Activated T-helper 1 cell treated with anti-CD3 and anti-CD28 coated beads, Interleukin-12 subunit alpha, Interleukin-12 subunit beta, Interleukin-2, Interleukin-4 antibody, amounts not matched to agents 30 ng/mL and 10 ng/mL and 1 ng/mL, durations not matched to agents 14 hours and 24 hours and 36 hours (primary cell): ENCODE data around the gene ZNF396. TPM values are rescaled to one million over a fixed set of nuclear protein-coding genes. Genes with fewer than 3 reads are reported as not detected.

Source experiments
- DNase-seq: peaks from one replicate; pipeline ENCODE4 v3.0.0; 2021; ENCODE audit warnings: low spot score
- H3K27ac Mint-ChIP-seq: one replicate; pipeline ENCODE4 v1.8.0; 2021; ENCODE audit warnings: mild to moderate bottlenecking, mixed read lengths
- H3K27me3 Mint-ChIP-seq: one replicate; pipeline ENCODE4 v1.8.0; 2022; ENCODE audit warnings: mild to moderate bottlenecking, moderate library complexity, mixed read lengths; ENCODE audit not compliant: insufficient read depth
- H3K36me3 Mint-ChIP-seq: one replicate; pipeline ENCODE4 v1.8.0; 2021; ENCODE audit warnings: low read depth, mixed read lengths
- H3K4me1 Mint-ChIP-seq: one replicate; pipeline ENCODE4 v1.8.0; 2021; ENCODE audit warnings: low read depth, mixed read lengths
- H3K4me3 Mint-ChIP-seq: one replicate; pipeline ENCODE4 v1.8.0; 2021; ENCODE audit warnings: mild to moderate bottlenecking, moderate library complexity, mixed read lengths
- H3K9me3 Mint-ChIP-seq: one replicate; pipeline ENCODE4 v1.8.0; 2021; ENCODE audit warnings: mixed read lengths
- intact Hi-C: fragments of 100-400 bp; cut with micrococcal nuclease; formaldehyde crosslinking; loops from one replicate; pipeline ENCODE4 v1.15.1; 2024
- total RNA-seq: library from RNA; stranded (reverse); gene quantifications from 2 replicates; pipeline ENCODE4 v1.2.3, GENCODE V29; 2022

ZNF396 gene
- total RNA-seq = 0.56 and 0.60 TPM in 2 replicates

GRCh38 chr18:35376742-35377695, at the start of gene ZNF396:
TSS of gene ZNF396 (minus strand) at chr18:35377337. CDS start at chr18:35374292, 3,045 bp downstream.
- Mint-ChIP-seq H3K27me3 (peaks cover 20% of the 10 kb centered on the region), H3K36me3 (peaks cover 2% of the 10 kb centered on the region), H3K27ac (peak within 1 kb of the TSS; percentile 41), H3K4me3 (peak within 1 kb of the TSS; percentile 82), H3K4me1 (peaks cover 5% of the 10 kb centered on the region), H3K9me3 (no peaks in the 10 kb centered on the region)
- intact Hi-C loops = loop anchor here (1.0 kb wide), 2 partner anchors 33 to 87 kb away; partner anchors contain the start of genes ZNF24 and ZSCAN30
- peak; percentile 70 for DNase-seq

DNA sequence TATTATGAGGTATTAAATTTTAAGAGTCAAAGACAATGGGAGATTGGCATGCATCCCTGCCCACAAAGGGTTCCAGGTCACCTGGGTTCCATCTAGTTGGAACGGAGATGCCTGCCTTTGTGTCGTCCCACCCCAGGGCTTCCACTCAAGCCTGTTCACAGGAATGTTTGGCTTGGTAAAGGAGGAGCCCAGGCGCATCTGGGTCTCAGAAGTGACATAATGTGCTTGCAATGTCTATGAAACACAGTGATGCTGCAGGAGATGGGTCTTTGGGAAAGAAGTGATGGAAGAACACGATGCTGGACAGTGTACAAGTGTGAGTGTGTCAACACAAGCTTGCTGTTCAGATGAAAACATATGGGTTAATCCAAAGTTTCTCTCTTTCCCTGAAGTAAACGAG, 49.6 kb upstream of the ZNF396 start:
- intact Hi-C loops = no loop called here
- H3K9me3 Mint-ChIP-seq = no peaks in the 10 kb centered on the region
- H3K4me3 Mint-ChIP-seq = no peak overlapping the region
- no peaks in the 10 kb centered on the region for H3K36me3 Mint-ChIP-seq
- H3K27me3 Mint-ChIP-seq = peaks cover 3% of the 10 kb centered on the region
- DNase-seq = no peak
- no peak overlapping the region for H3K27ac Mint-ChIP-seq
- no peaks in the 10 kb centered on the region for H3K4me1 Mint-ChIP-seq

DNA sequence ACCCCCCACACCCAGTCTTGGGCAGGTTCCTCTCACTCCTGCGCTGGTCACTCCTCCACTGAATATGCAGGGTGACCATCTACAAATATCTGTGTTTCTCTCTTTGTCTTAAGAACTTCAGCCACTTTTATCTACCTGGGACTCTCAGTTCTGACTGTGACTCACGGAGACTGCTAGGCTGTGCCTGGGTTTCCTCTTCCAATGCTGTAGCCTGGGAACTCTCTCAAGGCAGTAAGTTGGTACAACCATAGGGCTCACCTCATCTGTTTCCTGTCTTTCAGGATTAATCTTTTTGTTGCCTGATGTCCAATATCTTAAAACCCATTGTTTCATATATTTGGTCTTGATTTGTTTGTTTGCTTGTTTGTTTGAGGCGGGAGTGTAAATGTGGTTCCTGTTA, 47.2 kb upstream of the ZNF396 start:
- DNase-seq = no peak
- H3K27me3 Mint-ChIP-seq = peaks cover 3% of the 10 kb centered on the region
- H3K4me3 Mint-ChIP-seq = no peak overlapping the region
- H3K4me1 Mint-ChIP-seq = no peaks in the 10 kb centered on the region
- no peaks in the 10 kb centered on the region for H3K9me3 Mint-ChIP-seq
- no peaks in the 10 kb centered on the region for H3K36me3 Mint-ChIP-seq
- intact Hi-C loops = no loop called here
- H3K27ac Mint-ChIP-seq = no peak overlapping the region

GRCh38 chr18:35422237-35422636, 45.1 kb upstream of the ZNF396 start:
- H3K36me3 Mint-ChIP-seq = no peaks in the 10 kb centered on the region
- intact Hi-C loops = no loop called here
- no peaks in the 10 kb centered on the region for H3K4me1 Mint-ChIP-seq
- H3K27ac Mint-ChIP-seq = no peak overlapping the region
- no peak for DNase-seq
- H3K4me3 Mint-ChIP-seq = no peak overlapping the region
- H3K9me3 Mint-ChIP-seq = peaks cover 8% of the 10 kb centered on the region
- peaks cover 3% of the 10 kb centered on the region for H3K27me3 Mint-ChIP-seq

DNA sequence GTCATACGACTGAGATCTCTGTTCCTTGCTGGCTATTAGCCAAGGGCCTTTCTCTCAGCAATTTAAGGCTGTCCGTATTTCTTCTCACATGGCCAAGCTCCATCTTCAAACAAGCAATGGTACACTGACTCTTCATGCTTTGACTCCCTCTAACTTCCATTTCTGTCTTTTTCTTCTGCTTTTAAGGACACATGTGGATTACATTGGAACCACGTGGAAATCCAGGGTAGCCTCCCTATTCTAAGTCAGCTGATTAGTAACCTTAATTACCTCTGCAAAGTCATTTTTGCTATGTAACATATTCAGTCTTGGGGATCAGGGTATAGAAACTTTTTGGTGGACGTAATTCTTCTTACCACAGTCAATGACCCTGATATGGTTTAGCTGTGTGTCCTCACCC, 41.5 kb upstream of the ZNF396 start:
- no peaks in the 10 kb centered on the region for H3K36me3 Mint-ChIP-seq
- no peak for DNase-seq
- peaks cover 19% of the 10 kb centered on the region for H3K4me1 Mint-ChIP-seq
- H3K27ac Mint-ChIP-seq = no peak overlapping the region
- peaks cover 1% of the 10 kb centered on the region for H3K27me3 Mint-ChIP-seq
- H3K9me3 Mint-ChIP-seq = peaks cover 11% of the 10 kb centered on the region
- no peak overlapping the region for H3K4me3 Mint-ChIP-seq
- intact Hi-C loops = loop anchor here (5.0 kb wide), 1 partner anchor 64 kb away; no protein-coding TSS in a partner anchor

GRCh38 chr18:35417223-35417622, 40.1 kb upstream of the ZNF396 start:
- H3K27me3 Mint-ChIP-seq = no peaks in the 10 kb centered on the region
- no peak overlapping the region for H3K4me3 Mint-ChIP-seq
- no peak overlapping the region for H3K27ac Mint-ChIP-seq
- intact Hi-C loops = loop anchor here (5.0 kb wide), 1 partner anchor 65 kb away; no protein-coding TSS in a partner anchor
- no peaks in the 10 kb centered on the region for H3K36me3 Mint-ChIP-seq
- peaks cover 11% of the 10 kb centered on the region for H3K9me3 Mint-ChIP-seq
- peaks cover 29% of the 10 kb centered on the region for H3K4me1 Mint-ChIP-seq
- no peak for DNase-seq

DNA sequence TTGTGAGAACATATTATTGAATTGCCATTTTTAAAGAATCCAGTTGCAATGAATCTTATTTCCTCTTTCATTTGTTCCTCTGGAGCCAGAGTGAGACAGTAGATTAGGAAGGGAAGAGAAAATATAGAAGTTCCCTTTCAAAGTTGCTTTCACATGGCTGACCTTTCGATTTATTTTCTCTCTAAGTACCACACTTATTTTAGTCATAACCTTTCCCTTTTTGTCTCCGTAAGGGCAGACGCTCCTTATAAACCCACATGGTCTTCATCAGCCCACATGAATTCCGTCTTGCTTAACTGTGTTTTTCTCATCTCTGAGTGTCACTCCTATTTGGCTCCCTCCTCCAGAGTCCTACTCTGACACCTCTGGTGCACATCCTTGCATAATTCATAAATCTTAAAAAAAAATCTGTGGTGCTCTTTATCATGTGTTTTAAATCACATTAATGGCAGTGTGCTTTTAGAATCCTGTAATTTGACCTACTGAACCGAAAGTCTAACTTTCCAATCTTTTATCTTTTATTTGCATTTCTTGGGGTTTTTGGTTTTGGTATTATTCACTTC, 38.5 kb upstream of the ZNF396 start:
- Mint-ChIP-seq H3K27me3 (no peaks in the 10 kb centered on the region), H3K4me3 (peak overlapping the region; percentile 29), H3K4me1 (peaks cover 32% of the 10 kb centered on the region), H3K9me3 (peaks cover 11% of the 10 kb centered on the region), H3K36me3 (no peaks in the 10 kb centered on the region), H3K27ac (peak overlapping the region; percentile 25)
- DNase-seq = no peak
- intact Hi-C loops = loop anchor here (1.0 to 5.0 kb wide), 2 partner anchors 67 to 82 kb away; partner anchors contain the start of gene INO80C

DNA sequence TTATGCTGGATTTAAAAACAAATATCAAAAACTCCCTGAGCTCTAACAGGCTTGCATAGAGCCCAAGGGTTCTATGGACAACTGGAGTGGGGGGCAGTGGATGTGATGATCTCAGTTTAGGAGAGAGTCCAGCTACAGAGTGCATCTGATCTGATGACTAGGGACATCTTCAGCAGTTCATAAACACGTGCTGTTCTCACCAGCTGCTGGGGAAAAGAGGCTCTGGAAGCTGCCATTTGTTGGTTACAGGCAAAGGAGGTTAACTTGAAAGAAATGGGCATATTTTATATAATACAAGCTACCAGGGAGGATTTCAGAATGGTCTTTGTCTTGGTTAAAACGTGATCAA, 36.0 kb upstream of the ZNF396 start:
- Mint-ChIP-seq H3K4me1 (peaks cover 40% of the 10 kb centered on the region), H3K27me3 (no peaks in the 10 kb centered on the region), H3K9me3 (peaks cover 11% of the 10 kb centered on the region), H3K27ac (no peak overlapping the region), H3K36me3 (no peaks in the 10 kb centered on the region), H3K4me3 (no peak overlapping the region)
- intact Hi-C loops = no loop called here
- no peak for DNase-seq

DNA sequence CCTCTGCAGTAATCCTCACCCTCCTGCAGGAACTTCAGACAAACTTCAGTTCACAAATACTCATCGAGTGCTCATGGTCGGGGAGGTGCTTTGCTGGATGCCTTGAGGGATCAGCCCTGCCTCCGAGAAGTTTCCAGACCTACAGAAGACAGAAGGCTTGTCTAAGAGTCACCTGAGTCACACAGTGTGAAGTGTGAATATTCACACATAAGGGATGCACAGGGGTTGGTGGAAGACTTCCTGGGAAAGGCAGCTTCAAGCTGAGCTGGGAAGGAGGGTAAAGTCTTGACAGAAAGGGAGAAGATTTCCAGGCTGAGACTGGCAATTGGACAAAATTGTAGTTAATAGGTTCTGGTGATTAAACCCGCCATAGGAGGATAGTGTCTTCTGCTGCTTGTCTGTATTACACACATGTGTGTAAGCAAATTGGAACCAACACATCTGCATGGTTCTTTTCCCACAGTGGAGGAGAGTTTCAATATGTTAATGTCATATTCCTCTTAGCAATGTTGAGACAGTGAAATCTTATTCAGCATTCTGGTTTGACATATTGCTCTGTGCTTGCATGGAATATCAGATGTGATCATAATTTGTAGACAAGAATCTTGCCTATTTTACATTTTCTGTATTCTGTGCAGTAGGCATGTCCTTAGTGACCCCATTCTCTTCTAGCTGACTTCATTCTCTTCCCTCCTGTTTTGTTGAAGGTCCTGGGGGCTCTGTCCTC, 34.7 kb upstream of the ZNF396 start:
- intact Hi-C loops = no loop called here
- peaks cover 40% of the 10 kb centered on the region for H3K4me1 Mint-ChIP-seq
- no peak overlapping the region for H3K4me3 Mint-ChIP-seq
- no peaks in the 10 kb centered on the region for H3K9me3 Mint-ChIP-seq
- no peak for DNase-seq
- H3K36me3 Mint-ChIP-seq = no peaks in the 10 kb centered on the region
- no peak overlapping the region for H3K27ac Mint-ChIP-seq
- H3K27me3 Mint-ChIP-seq = no peaks in the 10 kb centered on the region

DNA sequence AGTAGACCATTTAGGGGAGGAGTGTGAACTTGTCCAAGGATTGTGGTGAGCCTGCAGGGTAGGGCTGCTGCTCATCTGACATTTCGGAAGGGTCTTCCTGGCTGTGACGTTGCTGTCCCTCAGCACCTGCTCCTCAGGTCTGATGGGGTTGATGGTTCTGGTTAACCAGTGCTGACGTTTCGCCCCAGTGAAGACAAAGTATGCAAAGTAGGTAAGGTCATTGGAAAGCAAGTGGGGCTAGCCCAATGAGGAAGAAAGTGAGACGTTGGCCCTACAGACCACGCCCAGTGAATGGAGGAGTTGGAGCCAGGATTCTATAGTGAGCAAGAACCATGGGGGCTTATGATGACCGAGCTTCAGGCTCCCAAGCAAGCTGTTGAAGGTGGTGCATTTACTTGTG, 33.4 kb upstream of the ZNF396 start:
- Mint-ChIP-seq H3K27me3 (no peaks in the 10 kb centered on the region), H3K27ac (no peak overlapping the region), H3K36me3 (no peaks in the 10 kb centered on the region), H3K4me1 (peaks cover 33% of the 10 kb centered on the region), H3K4me3 (no peak overlapping the region), H3K9me3 (no peaks in the 10 kb centered on the region)
- intact Hi-C loops = no loop called here
- no peak for DNase-seq

- H3K27me3 Mint-ChIP-seq = no peaks in the 10 kb centered on the region
- intact Hi-C loops = loop anchor here (2.0 to 5.0 kb wide), 3 partner anchors 102 to 207 kb away; no protein-coding TSS in a partner anchor
- H3K36me3 Mint-ChIP-seq = no peaks in the 10 kb centered on the region
- no peak for DNase-seq
- H3K4me3 Mint-ChIP-seq = no peak overlapping the region
- no peak overlapping the region for H3K27ac Mint-ChIP-seq
- H3K4me1 Mint-ChIP-seq = peaks cover 27% of the 10 kb centered on the region
- H3K9me3 Mint-ChIP-seq = no peaks in the 10 kb centered on the region
Measured at GRCh38 chr18:35409911-35410310, 32.8 kb upstream of the ZNF396 start.

- Mint-ChIP-seq H3K4me1 (peaks cover 21% of the 10 kb centered on the region), H3K27ac (no peak overlapping the region), H3K9me3 (no peaks in the 10 kb centered on the region), H3K36me3 (no peaks in the 10 kb centered on the region), H3K4me3 (no peak overlapping the region), H3K27me3 (peaks cover 2% of the 10 kb centered on the region)
- no peak for DNase-seq
- intact Hi-C loops = loop anchor here (1.0 to 5.0 kb wide), 6 partner anchors 103 to 541 kb away; no protein-coding TSS in a partner anchor
Measured at GRCh38 chr18:35408843-35409261, 31.7 kb upstream of the ZNF396 start.
